Measurements from ENCODE around the gene TSHZ2. TPM values are rescaled to one million over a fixed set of nuclear protein-coding genes. Genes with fewer than 3 reads are reported as not detected.

TSHZ2 gene
- total and polyA plus RNA-seq, 9 of the 15 experiments (the other 6 are each of a cell fraction or from before 2014, with no cell fraction given) = 0.03 to 0.20 (median 0.05) TPM; not detected in 4

GRCh38 chr20:52945862-52946522 is 26.2 kb upstream of the TSHZ2 start:
- no peaks in the 10 kb centered on the region for H4K20me1 ChIP-seq (replicated peaks; ENCODE audit: control insufficient read depth, insufficient read depth, low read length)
- no peak overlapping the region for H3K4me2 ChIP-seq (ENCODE audit: insufficient read depth, low read length)
- intact Hi-C loops (cut with micrococcal nuclease) = no loop called here
- no peaks in the 10 kb centered on the region for H3K27me3 ChIP-seq (ENCODE audit: control insufficient read depth in 2 of 2, insufficient read depth in 2 of 2, low read length in 2 of 2)
- no peak for ATAC-seq
- ChIA-PET CTCF (ENCODE audit: low intra/inter-chr PET ratio) (no interaction called here), POLR2A (no interaction called here)
- H3K9me3 ChIP-seq (replicated peaks; ENCODE audit: control insufficient read depth, insufficient read depth, low read depth, low read length) = no peaks in the 10 kb centered on the region
- no TSS peak for BruUV-seq (replicated peaks)
- H3K4me1 ChIP-seq (replicated peaks in 1 of 2; ENCODE audit: control insufficient read depth in 2 of 2, insufficient read depth in 2 of 2, low read length in 2 of 2) = no peaks in the 10 kb centered on the region
- no peak for FAIRE-seq
- no peak overlapping the region for H3K4me3 ChIP-seq
- H3K9ac ChIP-seq (ENCODE audit: insufficient read depth in 1 of 2, low read depth in 2 of 2, low read length in 2 of 2) = no peak overlapping the region
- in situ Hi-C loops (cut with MboI) = no loop called here
- no peak overlapping the region for H3K27ac ChIP-seq (ENCODE audit: extremely low read depth, low read depth, low read length)
- no peak for DNase-seq (ENCODE audit: extremely low read depth in 1 of 4, low spot score in 3 of 4)
- no peaks in the 10 kb centered on the region for H3K9me1 ChIP-seq (ENCODE audit: control insufficient read depth, insufficient read depth, low read length)
- H3K36me3 ChIP-seq (ENCODE audit: control insufficient read depth, insufficient read depth, low read length) = no peaks in the 10 kb centered on the region
- no peaks in the 10 kb centered on the region for H3K79me2 ChIP-seq (ENCODE audit: control insufficient read depth, insufficient read depth, low read length)
- TF ChIP-seq ZNF134 (CRISPR knock-in tag; conservative IDR thresholded peaks at IDR 0.05) (no peak), PPARD (CRISPR knock-in tag; IDR thresholded peaks at IDR 0.05) (no peak), RBM22 (IDR thresholded peaks at IDR 0.05; ENCODE audit: low read depth, low read length, poor library complexity, severe bottlenecking) (no peak), ZNF232 (CRISPR knock-in tag; IDR thresholded peaks at IDR 0.05) (no peak), ZBTB12 (CRISPR knock-in tag; IDR thresholded peaks at IDR 0.05) (no peak), CLOCK (CRISPR knock-in tag; IDR thresholded peaks at IDR 0.05; ENCODE audit: borderline replicate concordance) (no peak), CGGBP1 (CRISPR knock-in tag; IDR thresholded peaks at IDR 0.05) (no peak), ZC3H11A (IDR thresholded peaks at IDR 0.05; ENCODE audit: low read depth, low read length) (no peak), SRSF7 (optimal IDR thresholded peaks at IDR 0.05; ENCODE audit: low read depth, low read length) (no peak), MAFK (IDR thresholded peaks at IDR 0.05; ENCODE audit: low read length) (no peak), JUNB (CRISPR knock-in tag; conservative IDR thresholded peaks at IDR 0.05) (no peak), ERF (CRISPR knock-in tag; IDR thresholded peaks at IDR 0.05) (no peak), MITF (IDR thresholded peaks at IDR 0.05) (no peak), STAT5B (CRISPR knock-in tag; IDR thresholded peaks at IDR 0.05) (no peak), ZNF175 (CRISPR knock-in tag; IDR thresholded peaks at IDR 0.05; ENCODE audit: low read depth) (no peak)
- no peak overlapping the region for H2AFZ ChIP-seq (ENCODE audit: low read depth, low read length)
- 0% methylated on average over 2 of the region's 2 CpGs for WGBS (ENCODE audit: insufficient coverage, low coverage, missing lambda C conversion rate)
